GM12878 (cell line): ENCODE data around the gene GANAB. TPM values are rescaled to one million over a fixed set of nuclear protein-coding genes. Genes with fewer than 3 reads are reported as not detected.
A peak's percentile ranks its signal among the peaks of the same experiment; 100 is the strongest.

Source experiments
- BCL11A ChIP-seq: IDR thresholded peaks from 2 replicates; pipeline ENCODE4 v1.6.1; 2011; ENCODE audit warnings: low read depth, low read length
- CHD2 ChIP-seq: IDR thresholded peaks from 2 replicates; pipeline ENCODE4 v1.6.1; 2011; ENCODE audit warnings: low read depth, low read length, improper control_type of control experiment, borderline replicate concordance
- GABPA ChIP-seq: IDR thresholded peaks from 2 replicates; pipeline ENCODE4 v1.6.1; 2014; ENCODE audit warnings: antibody characterized with exemption, low read depth, mild to moderate bottlenecking, inconsistent platforms
- NFIC ChIP-seq: IDR thresholded peaks from 2 replicates; pipeline ENCODE4 v1.6.1; 2012; ENCODE audit warnings: low read depth, mild to moderate bottlenecking, inconsistent platforms, low read length, moderate library complexity
- PML ChIP-seq: IDR thresholded peaks from 2 replicates; pipeline ENCODE4 v1.6.1; 2012; ENCODE audit warnings: low read length, inconsistent platforms
- RCOR1 ChIP-seq: conservative IDR thresholded peaks from 2 replicates; pipeline ENCODE4 v1.6.1; 2012; ENCODE audit warnings: low read depth, low read length, improper control_type of control experiment
- RFX5 ChIP-seq: IDR thresholded peaks from 2 replicates; pipeline ENCODE4 v1.6.1; 2011; ENCODE audit warnings: low read depth, low read length, improper control_type of control experiment
- SMARCA5 ChIP-seq: fragments of 450-650 bp; IDR thresholded peaks from 2 replicates; pipeline ENCODE4 v1.6.1; 2017; ENCODE audit warnings: mild to moderate bottlenecking
- ZNF217 ChIP-seq: fragments of 450-650 bp; IDR thresholded peaks from 2 replicates; pipeline ENCODE4 v1.6.1; 2017; ENCODE audit warnings: antibody characterized with exemption, mild to moderate bottlenecking
- polyA plus RNA-seq, 11 experiments: library from polyadenylated mRNA; depleted of rRNA in 4 of 11; unstranded in 6 of 11; stranded (reverse) in 5 of 11; fragments of >200 nt; fragmentation: Nextera tagmentation in 4 of 11; fragmentation: Illumina TruSeq in 1 of 11; extraction: Ambion mirVana in 4 of 11; extraction: Trizol in 1 of 11; gene quantifications; 1 replicate in 1 of 11; 2 replicates in 10 of 11; pipeline versions ENCODE4 v1.2.1 to v1.2.3, GENCODE V29; 2011 to 2016; ENCODE audit warnings: inconsistent platforms in 2 of 11, missing spikeins in 2 of 11, low read depth in 1 of 11
- total RNA-seq, 4 experiments: library from RNA; depleted of rRNA in 3 of 4; stranded (reverse); fragments of >200 nt in 3 of 4; fragmentation: Illumina TruSeq in 1 of 4; extraction: Trizol in 1 of 4; gene quantifications; 2 replicates each; pipeline versions ENCODE4 v1.2.1 to v1.2.3, GENCODE V29; 2013 to 2021
- TF ChIP-seq, protein P1 (sequence below): fragments of 150-350 bp; IDR thresholded peaks from 2 replicates; pipeline ENCODE4 v1.6.1; 2016; ENCODE audit warnings: low read depth, low read length

GANAB gene
- total and polyA plus RNA-seq, 10 of the 15 experiments (the other 5 are each of a cell fraction or from before 2014, with no cell fraction given) = 4.5 to 175 (median 102) TPM

- TF ChIP-seq, protein P1, sequence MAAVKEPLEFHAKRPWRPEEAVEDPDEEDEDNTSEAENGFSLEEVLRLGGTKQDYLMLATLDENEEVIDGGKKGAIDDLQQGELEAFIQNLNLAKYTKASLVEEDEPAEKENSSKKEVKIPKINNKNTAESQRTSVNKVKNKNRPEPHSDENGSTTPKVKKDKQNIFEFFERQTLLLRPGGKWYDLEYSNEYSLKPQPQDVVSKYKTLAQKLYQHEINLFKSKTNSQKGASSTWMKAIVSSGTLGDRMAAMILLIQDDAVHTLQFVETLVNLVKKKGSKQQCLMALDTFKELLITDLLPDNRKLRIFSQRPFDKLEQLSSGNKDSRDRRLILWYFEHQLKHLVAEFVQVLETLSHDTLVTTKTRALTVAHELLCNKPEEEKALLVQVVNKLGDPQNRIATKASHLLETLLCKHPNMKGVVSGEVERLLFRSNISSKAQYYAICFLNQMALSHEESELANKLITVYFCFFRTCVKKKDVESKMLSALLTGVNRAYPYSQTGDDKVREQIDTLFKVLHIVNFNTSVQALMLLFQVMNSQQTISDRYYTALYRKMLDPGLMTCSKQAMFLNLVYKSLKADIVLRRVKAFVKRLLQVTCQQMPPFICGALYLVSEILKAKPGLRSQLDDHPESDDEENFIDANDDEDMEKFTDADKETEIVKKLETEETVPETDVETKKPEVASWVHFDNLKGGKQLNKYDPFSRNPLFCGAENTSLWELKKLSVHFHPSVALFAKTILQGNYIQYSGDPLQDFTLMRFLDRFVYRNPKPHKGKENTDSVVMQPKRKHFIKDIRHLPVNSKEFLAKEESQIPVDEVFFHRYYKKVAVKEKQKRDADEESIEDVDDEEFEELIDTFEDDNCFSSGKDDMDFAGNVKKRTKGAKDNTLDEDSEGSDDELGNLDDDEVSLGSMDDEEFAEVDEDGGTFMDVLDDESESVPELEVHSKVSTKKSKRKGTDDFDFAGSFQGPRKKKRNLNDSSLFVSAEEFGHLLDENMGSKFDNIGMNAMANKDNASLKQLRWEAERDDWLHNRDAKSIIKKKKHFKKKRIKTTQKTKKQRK = no peak
- TF ChIP-seq RFX5 = no peak
- 0 out of 2 replicates have a peak, but pooled peaks have one; percentile 6 for TF ChIP-seq CHD2
- no peak for TF ChIP-seq SMARCA5
- no peak for TF ChIP-seq NFIC
- TF ChIP-seq ZNF217 = no peak
- TF ChIP-seq RCOR1 = no peak
- TF ChIP-seq GABPA = peak; percentile 69; the same call in 1 of the 2 replicates
- no peak for TF ChIP-seq BCL11A
- peak; percentile 5; the same call in 1 of the 2 replicates for TF ChIP-seq PML
Observed at GRCh38 chr11:62601122-62601371, 45.4 kb downstream of the GANAB start (continued).
